Ovary (tissue), 3 donors: Measurements from ENCODE around the gene FTMT.

Source experiments
- EP300 ChIP-seq: sonication (generic); formaldehyde crosslinking; IDR thresholded peaks from one replicate; pipeline ENCODE4 v1.6.1; 2017; ENCODE audit warnings: antibody characterized with exemption
- TF ChIP-seq, protein P1 (sequence below), 3 donors: fragments of 450-650 bp in 2 of 3; fragments of 200-600 bp in 1 of 3; IDR thresholded peaks; one replicate each; pipeline versions ENCODE4 v1.5.1 to v1.8.0; 2016 to 2022; ENCODE audit warnings: antibody characterized with exemption in 3 of 3, mild to moderate bottlenecking in 1 of 3
- donor health status: DM: no; HTN: no; CAD: no.

DNA sequence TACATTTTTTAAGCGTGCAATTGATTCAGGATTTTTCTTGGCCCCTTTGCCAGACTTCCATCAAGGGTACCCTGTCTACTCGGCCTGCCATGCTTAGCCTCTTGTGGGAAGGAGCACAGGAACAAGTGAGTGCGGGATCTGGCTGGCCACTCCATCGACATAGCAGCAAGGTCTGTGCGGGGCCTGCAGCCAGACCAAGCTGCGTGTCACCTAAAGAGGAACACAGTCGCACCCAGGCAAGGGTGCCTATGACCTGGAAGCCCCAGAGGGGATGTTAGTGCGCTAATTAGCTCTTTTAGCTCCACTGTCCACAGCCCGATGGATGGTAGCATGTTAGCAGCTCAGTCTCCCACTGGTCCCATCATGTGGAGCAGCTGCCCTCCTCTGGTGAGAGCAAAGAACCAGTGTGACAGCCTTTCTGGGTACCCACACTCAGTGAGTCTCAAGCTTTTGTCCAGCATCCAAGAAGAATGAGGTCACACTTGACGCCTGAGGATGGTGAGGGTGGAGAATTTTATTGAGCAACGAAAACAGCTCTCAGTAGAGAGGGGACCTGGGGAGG lies 38.7 kb downstream of the FTMT start:
- TF ChIP-seq, protein P1, sequence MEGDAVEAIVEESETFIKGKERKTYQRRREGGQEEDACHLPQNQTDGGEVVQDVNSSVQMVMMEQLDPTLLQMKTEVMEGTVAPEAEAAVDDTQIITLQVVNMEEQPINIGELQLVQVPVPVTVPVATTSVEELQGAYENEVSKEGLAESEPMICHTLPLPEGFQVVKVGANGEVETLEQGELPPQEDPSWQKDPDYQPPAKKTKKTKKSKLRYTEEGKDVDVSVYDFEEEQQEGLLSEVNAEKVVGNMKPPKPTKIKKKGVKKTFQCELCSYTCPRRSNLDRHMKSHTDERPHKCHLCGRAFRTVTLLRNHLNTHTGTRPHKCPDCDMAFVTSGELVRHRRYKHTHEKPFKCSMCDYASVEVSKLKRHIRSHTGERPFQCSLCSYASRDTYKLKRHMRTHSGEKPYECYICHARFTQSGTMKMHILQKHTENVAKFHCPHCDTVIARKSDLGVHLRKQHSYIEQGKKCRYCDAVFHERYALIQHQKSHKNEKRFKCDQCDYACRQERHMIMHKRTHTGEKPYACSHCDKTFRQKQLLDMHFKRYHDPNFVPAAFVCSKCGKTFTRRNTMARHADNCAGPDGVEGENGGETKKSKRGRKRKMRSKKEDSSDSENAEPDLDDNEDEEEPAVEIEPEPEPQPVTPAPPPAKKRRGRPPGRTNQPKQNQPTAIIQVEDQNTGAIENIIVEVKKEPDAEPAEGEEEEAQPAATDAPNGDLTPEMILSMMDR (IDR thresholded peaks at IDR 0.05): no peak
- TF ChIP-seq EP300: no peak
